Naive thymus-derived CD4-positive, alpha-beta T cell (primary cell): ENCODE results near the gene CACNA2D4. TPM values are rescaled to one million over a fixed set of nuclear protein-coding genes. Genes with fewer than 3 reads are reported as not detected.
A peak's percentile ranks its signal among the peaks of the same experiment; 100 is the strongest.

Experiments used
- ATAC-seq: fragments of 150-1000 bp; cut with Tn5 transposase; 2 replicates; pipeline ENCODE4 v1.10.0; 2021; ENCODE audit warnings: mild to moderate bottlenecking, moderate library complexity
- CTCF ChIA-PET: fragments of 350-600 bp; sonication (Branson Sonifier 250); formaldehyde crosslinking; loops from one replicate; lab custom pipeline; 2021; ENCODE audit warnings: antibody characterized with exemption; lab: Charles Lee
- POLR2A ChIA-PET: fragments of 350-600 bp; sonication (Branson Sonifier 250); formaldehyde crosslinking; loops from one replicate; lab custom pipeline; 2021; ENCODE audit warnings: antibody characterized with exemption, inconsistent platforms; lab: Charles Lee
- DNase-seq, 9 donors: peaks; one replicate each; pipeline versions ENCODE4 v3.0.0 to v3.0.0-alpha.2; 2020 to 2022; ENCODE audit warnings: mixed read lengths in 1 of 9
- H3K27ac ChIP-seq: one replicate; pipeline ENCODE4 v1.7.0; 2013; ENCODE audit warnings: mild to moderate bottlenecking, low read depth, low read length, moderate library complexity
- H3K27me3 ChIP-seq, 2 donors: one replicate each; pipeline ENCODE4 v1.7.0; 2013; ENCODE audit warnings: low read length in 2 of 2, mild to moderate bottlenecking in 2 of 2, moderate library complexity in 2 of 2; ENCODE audit not compliant: control insufficient read depth in 2 of 2, insufficient read depth in 2 of 2
- H3K36me3 ChIP-seq, 3 experiments: 1 replicate in 2 of 3; 2 replicates in 1 of 3; pipeline ENCODE4 v1.7.0; 2013; ENCODE audit warnings: low read length in 3 of 3, mild to moderate bottlenecking in 3 of 3, moderate library complexity in 1 of 3; ENCODE audit not compliant: insufficient read depth in 3 of 3, control insufficient read depth in 2 of 3
- H3K4me1 ChIP-seq, 2 donors: one replicate each; pipeline ENCODE4 v1.7.0; 2013; ENCODE audit warnings: low read length in 2 of 2, mild to moderate bottlenecking in 2 of 2, moderate library complexity in 1 of 2; ENCODE audit not compliant: control insufficient read depth in 2 of 2, insufficient read depth in 2 of 2
- H3K4me3 ChIP-seq: 2 replicates; pipeline ENCODE4 v1.7.0; 2013; ENCODE audit warnings: mild to moderate bottlenecking, low read length
- H3K9me3 ChIP-seq, 3 experiments: 1 replicate in 2 of 3; 2 replicates in 1 of 3; pipeline ENCODE4 v1.7.0; 2013; ENCODE audit warnings: low read length in 3 of 3; ENCODE audit not compliant: control insufficient read depth in 2 of 3
- H3K27ac Mint-ChIP-seq, 9 donors: one replicate each; pipeline ENCODE4 v1.8.0; 2020 to 2022; ENCODE audit warnings: mixed read lengths in 9 of 9, mild to moderate bottlenecking in 8 of 9, moderate library complexity in 5 of 9, inconsistent platforms in 2 of 9
- H3K27me3 Mint-ChIP-seq, 5 donors: one replicate each; pipeline ENCODE4 v1.8.0; 2021 to 2022; ENCODE audit warnings: mixed read lengths in 5 of 5, mild to moderate bottlenecking in 1 of 5
- H3K36me3 Mint-ChIP-seq, 5 donors: one replicate each; pipeline ENCODE4 v1.8.0; 2020 to 2022; ENCODE audit warnings: mixed read lengths in 5 of 5, mild to moderate bottlenecking in 3 of 5, inconsistent platforms in 1 of 5
- H3K4me1 Mint-ChIP-seq, 7 donors: one replicate each; pipeline ENCODE4 v1.8.0; 2020 to 2022; ENCODE audit warnings: mixed read lengths in 7 of 7, mild to moderate bottlenecking in 3 of 7, inconsistent platforms in 1 of 7
- H3K4me3 Mint-ChIP-seq, 10 donors: one replicate each; pipeline ENCODE4 v1.8.0; 2020 to 2022; ENCODE audit warnings: mild to moderate bottlenecking in 10 of 10, mixed read lengths in 10 of 10, moderate library complexity in 6 of 10, inconsistent platforms in 2 of 10
- H3K9me3 Mint-ChIP-seq, 11 donors: one replicate each; pipeline ENCODE4 v1.8.0; 2020 to 2022; ENCODE audit warnings: mixed read lengths in 11 of 11, mild to moderate bottlenecking in 4 of 11, inconsistent platforms in 1 of 11, moderate library complexity in 1 of 11
- intact Hi-C, 2 donors: fragments of 100-400 bp; cut with micrococcal nuclease; formaldehyde crosslinking; loops; one replicate each; pipeline ENCODE4 v1.15.1; 2023
- polyA plus RNA-seq, 2 donors: library from polyadenylated mRNA; unstranded; fragments of 300-500 nt; fragmentation: Illumina TruSeq; gene quantifications; one replicate each; pipeline ENCODE4 v1.2.3, GENCODE V29; 2021
- total RNA-seq, 6 experiments: library from RNA in 5 of 6; stranded (reverse) in 5 of 6; gene quantifications; 1 replicate in 5 of 6; 2 replicates in 1 of 6; pipeline ENCODE4 v1.2.3 and lab custom pipeline; 2021 to 2026

Gene CACNA2D4
- total and polyA plus RNA-seq, 7 experiments from 2014 or later = 4.9 to 23.4 (median 9.5) TPM

- H3K4me3 ChIP-seq = no peak overlapping the region
- H3K36me3 Mint-ChIP-seq = no peaks in the 10 kb centered on the region
- ChIA-PET POLR2A (no interaction called here), CTCF (no interaction called here)
- no peaks in the 10 kb centered on the region for H3K4me1 ChIP-seq
- H3K9me3 Mint-ChIP-seq = no peaks in the 10 kb centered on the region
- no peaks in the 10 kb centered on the region for H3K36me3 ChIP-seq
- ATAC-seq = peak; percentile 51
- H3K4me3 Mint-ChIP-seq = no peak overlapping the region
- H3K27ac Mint-ChIP-seq = no peak overlapping the region
- H3K9me3 ChIP-seq = no peaks in the 10 kb centered on the region
- peaks cover 0 to 3% (median 0%) of the 10 kb centered on the region in 7 donors for H3K4me1 Mint-ChIP-seq
- peak in 1 of 9 donors; percentile 11 for DNase-seq
- peaks cover 18 to 35% (median 28%) of the 10 kb centered on the region in 5 donors for H3K27me3 Mint-ChIP-seq
- intact Hi-C loops = no loop called here
- peaks cover 0 to 5% of the 10 kb centered on the region in 2 donors for H3K27me3 ChIP-seq
- H3K27ac ChIP-seq = no peak overlapping the region
Observed at GRCh38 chr12:1830981-1831963, 87.2 kb downstream of the CACNA2D4 start.

DNA sequence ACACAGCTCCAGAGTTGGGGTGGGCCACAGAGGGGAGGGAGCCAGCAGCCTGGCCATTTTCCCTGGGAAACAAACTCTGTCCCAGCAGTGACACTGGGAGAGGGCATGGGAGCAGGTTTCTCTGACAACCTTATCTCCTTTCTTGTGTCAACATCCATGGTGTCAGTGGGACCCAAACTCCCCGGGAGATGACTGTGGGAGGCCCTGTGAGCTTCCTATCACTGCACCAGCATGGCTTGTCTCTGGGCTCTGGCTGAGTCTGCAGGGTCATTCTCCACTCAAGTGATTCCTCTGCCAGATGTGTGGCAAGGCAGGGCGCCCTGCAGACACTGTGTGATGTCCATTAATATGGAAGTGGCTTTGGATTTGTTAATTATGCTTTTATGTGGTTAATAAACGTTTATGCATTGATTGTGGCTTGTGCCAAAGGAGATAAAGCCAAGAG lies 88.0 kb downstream of the CACNA2D4 start:
- ChIA-PET POLR2A (no interaction called here), CTCF (no interaction called here)
- Histone ChIP-seq H3K27me3 (peaks cover 0 to 5% of the 10 kb centered on the region in 2 donors), H3K36me3 (no peaks in the 10 kb centered on the region), H3K27ac (no peak overlapping the region), H3K4me3 (no peak overlapping the region), H3K9me3 (no peaks in the 10 kb centered on the region), H3K4me1 (no peaks in the 10 kb centered on the region)
- peaks cover 0 to 3% (median 0%) of the 10 kb centered on the region in 7 donors for H3K4me1 Mint-ChIP-seq
- intact Hi-C loops = no loop called here
- no peaks in the 10 kb centered on the region for H3K36me3 Mint-ChIP-seq
- no peaks in the 10 kb centered on the region for H3K9me3 Mint-ChIP-seq
- peaks cover 18 to 35% (median 28%) of the 10 kb centered on the region in 5 donors for H3K27me3 Mint-ChIP-seq
- DNase-seq (no peak), ATAC-seq (no peak)
- H3K4me3 Mint-ChIP-seq = no peak overlapping the region
- no peak overlapping the region for H3K27ac Mint-ChIP-seq

GRCh38 chr12:1829306-1829900 lies 89.0 kb downstream of the CACNA2D4 start:
- no peaks in the 10 kb centered on the region for H3K9me3 ChIP-seq
- Mint-ChIP-seq H3K27me3 (peaks cover 18 to 35% (median 25%) of the 10 kb centered on the region in 5 donors), H3K4me3 (no peak overlapping the region), H3K27ac (peak overlapping the region in 2 of 9 donors; percentile 31 to 51), H3K9me3 (no peaks in the 10 kb centered on the region), H3K36me3 (no peaks in the 10 kb centered on the region), H3K4me1 (peaks cover 0 to 3% (median 0%) of the 10 kb centered on the region in 7 donors)
- no peak overlapping the region for H3K4me3 ChIP-seq
- ChIA-PET POLR2A (no interaction called here), CTCF (no interaction called here)
- no peaks in the 10 kb centered on the region for H3K4me1 ChIP-seq
- DNase-seq (no peak), ATAC-seq (no peak)
- H3K27me3 ChIP-seq = peaks cover 0 to 5% of the 10 kb centered on the region in 2 donors
- no peak overlapping the region for H3K27ac ChIP-seq
- H3K36me3 ChIP-seq = no peaks in the 10 kb centered on the region
- intact Hi-C loops = no loop called here

GRCh38 chr12:1828856-1829255 lies 89.6 kb downstream of the CACNA2D4 start:
- ChIA-PET POLR2A (no interaction called here), CTCF (no interaction called here)
- Histone ChIP-seq H3K4me3 (no peak overlapping the region), H3K4me1 (no peaks in the 10 kb centered on the region), H3K36me3 (no peaks in the 10 kb centered on the region), H3K9me3 (no peaks in the 10 kb centered on the region), H3K27ac (no peak overlapping the region), H3K27me3 (peaks cover 0 to 5% of the 10 kb centered on the region in 2 donors)
- ATAC-seq (no peak), DNase-seq (no peak)
- Mint-ChIP-seq H3K4me1 (peaks cover 0 to 3% (median 0%) of the 10 kb centered on the region in 7 donors), H3K27ac (no peak overlapping the region), H3K36me3 (no peaks in the 10 kb centered on the region), H3K27me3 (peaks cover 18 to 30% (median 25%) of the 10 kb centered on the region in 5 donors), H3K4me3 (peak overlapping the region in 1 of 10 donors; percentile 8), H3K9me3 (no peaks in the 10 kb centered on the region)
- intact Hi-C loops = no loop called here

DNA sequence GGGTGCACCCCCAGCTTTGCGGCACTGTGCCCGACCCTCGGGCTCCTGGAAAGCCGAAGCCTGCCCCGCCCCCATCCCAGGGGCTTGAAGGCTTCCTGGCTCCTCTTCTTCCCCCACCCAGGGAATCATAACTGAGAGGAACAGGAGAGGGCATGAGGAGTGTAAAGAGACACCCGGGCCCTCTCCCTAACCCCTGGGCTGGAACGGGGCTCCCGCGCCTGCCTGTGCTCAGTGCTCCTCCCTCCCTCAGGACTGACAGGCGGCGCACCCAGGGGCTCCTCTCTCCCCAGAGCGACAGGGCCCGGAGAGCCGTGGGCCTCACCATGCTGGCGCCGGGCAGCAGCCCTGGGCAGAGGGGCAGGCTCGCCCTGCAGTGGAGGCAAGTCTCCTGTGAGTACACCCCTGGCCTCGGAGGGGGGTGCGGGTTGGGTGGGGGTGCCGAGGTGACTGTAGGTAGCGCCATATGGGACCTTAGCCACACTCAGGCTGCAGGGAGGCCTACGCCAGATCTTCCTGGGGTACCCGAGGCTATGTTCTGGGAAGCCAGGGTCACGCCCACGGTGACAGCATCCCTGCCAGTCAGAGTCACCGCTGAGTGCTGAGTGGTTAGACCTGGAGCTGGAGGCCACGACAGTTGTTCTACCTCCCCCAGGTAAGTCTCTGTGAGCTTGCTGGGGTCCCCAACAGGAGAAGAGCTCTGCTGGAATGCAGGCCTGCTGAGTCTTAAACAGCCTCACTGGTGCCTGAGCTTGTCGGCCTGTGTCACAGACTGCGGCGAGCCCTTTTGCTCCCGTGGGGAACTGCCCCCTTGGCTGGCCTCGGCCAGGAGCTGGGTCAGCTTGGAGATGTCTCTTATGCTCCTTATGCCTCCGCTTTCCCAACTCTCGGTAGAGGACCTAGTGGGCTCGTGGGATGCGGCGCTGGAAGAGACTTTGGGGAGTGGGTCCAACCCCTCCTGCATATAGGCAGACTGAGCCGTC lies 90.3 kb downstream of the CACNA2D4 start:
- DNase-seq (no peak), ATAC-seq (no peak)
- Histone ChIP-seq H3K4me3 (no peak overlapping the region), H3K27ac (no peak overlapping the region), H3K36me3 (no peaks in the 10 kb centered on the region), H3K27me3 (peaks cover 0 to 5% of the 10 kb centered on the region in 2 donors), H3K9me3 (no peaks in the 10 kb centered on the region), H3K4me1 (no peaks in the 10 kb centered on the region)
- ChIA-PET CTCF (no interaction called here), POLR2A (no interaction called here)
- Mint-ChIP-seq H3K36me3 (no peaks in the 10 kb centered on the region), H3K27ac (no peak overlapping the region), H3K9me3 (no peaks in the 10 kb centered on the region), H3K27me3 (peaks cover 18 to 24% (median 22%) of the 10 kb centered on the region in 5 donors), H3K4me3 (peak overlapping the region in 1 of 10 donors; percentile 8), H3K4me1 (peaks cover 0 to 3% (median 0%) of the 10 kb centered on the region in 7 donors)
- intact Hi-C loops = no loop called here
